Measurements from ENCODE around the gene CTNNB1. TPM values are rescaled to one million over a fixed set of nuclear protein-coding genes. Genes with fewer than 3 reads are reported as not detected.

Gene CTNNB1
- total and polyA plus RNA-seq, 2 of the 13 experiments (the other 11 are each of a cell fraction or from before 2014, with no cell fraction given), result 398 to 489 TPM

GRCh38 chr3:41224120-41224806 is 25.0 kb downstream of the CTNNB1 start:
- peaks cover 29% of the 10 kb centered on the region for H3K4me1 ChIP-seq (ENCODE audit: insufficient read depth, low read length)
- H3K36me3 ChIP-seq (replicated peaks in 1 of 2; ENCODE audit: control insufficient read depth in 1 of 2, insufficient read depth in 2 of 2, low read length in 2 of 2), result peaks cover 20 to 53% of the 10 kb centered on the region in 2 experiments
- H3K79me2 ChIP-seq (ENCODE audit: insufficient read depth, low read length), result peaks cover 96% of the 10 kb centered on the region
- FAIRE-seq (no peak), DNase-seq (ENCODE audit: low spot score) (no peak), ATAC-seq (no peak)
- no peak overlapping the region for H2AFZ ChIP-seq (ENCODE audit: low read length)
- H3K27ac ChIP-seq (ENCODE audit: extremely low read length, insufficient read depth, low read length), result no peak overlapping the region
- TF ChIP-seq RBM22 (optimal IDR thresholded peaks at IDR 0.05; ENCODE audit: low read length) (peak; percentile 88), GLMP (CRISPR knock-in tag; IDR thresholded peaks at IDR 0.05; ENCODE audit: borderline replicate concordance) (no peak), TERF1 (CRISPR knock-in tag; IDR thresholded peaks at IDR 0.05) (no peak)
- whole genome bisulfite sequencing (ENCODE audit: low lambda C conversion rate), result 93% methylated on average over 3 of the region's 3 CpGs
- CTCF ChIA-PET (ENCODE audit: low intra/inter-chr PET ratio, low total read pairs), result no interaction called here
- peaks cover 70% of the 10 kb centered on the region for H4K20me1 ChIP-seq (ENCODE audit: insufficient read depth, low read length)
- POLR2A ChIA-PET, result no interaction called here
- no peak overlapping the region for H3K9ac ChIP-seq (ENCODE audit: insufficient read depth, low read depth, low read length)
- intact Hi-C loops (cut with micrococcal nuclease; ENCODE audit: unreplicated experiment), result no loop called here
- no TSS peak for BruUV-seq (replicated peaks)
- H3K9me3 ChIP-seq (ENCODE audit: low read length), result no peaks in the 10 kb centered on the region
- in situ Hi-C loops (cut with HindIII; ENCODE audit: extremely low pct_ligation_motif_present, low pct_unique_long_range_greater_than_20kb), result loop anchor here (25.0 kb wide), 1 partner anchor 637 kb away; no protein-coding TSS in a partner anchor
- H3K4me3 ChIP-seq (replicated peaks in 1 of 3; ENCODE audit: insufficient read depth in 1 of 3, low read depth in 2 of 3, low read length in 3 of 3), result no peak overlapping the region
- no peak overlapping the region for H3K4me2 ChIP-seq (ENCODE audit: low read depth, low read length)
- H3K27me3 ChIP-seq (ENCODE audit: control insufficient read depth in 1 of 2, insufficient read depth in 2 of 2, low read length in 2 of 2), result no peaks in the 10 kb centered on the region

Data from HepG2 (cell line).